GM18868 (cell line): ENCODE data around the gene CCDC180.
"Not testable (repeated sequence)": the region's sequence is repeated elsewhere in the genome, so short reads cannot be mapped to it uniquely, and the experiment has no call there.

Experiments
- ATAC-seq: cut with Tn5 transposase; IDR thresholded peaks from one replicate; pipeline ENCODE4 v1.9.1; 2021; ENCODE audit warnings: mild to moderate bottlenecking, moderate library complexity; ENCODE audit not compliant: unreplicated experiment

Gene CCDC180

GRCh38 chr9:97310896-97311295 lies 3.4 kb downstream of the CCDC180 start:
- ATAC-seq = no peak

- no peak for ATAC-seq
Observed at GRCh38 chr9:97311798-97312500, 4.5 kb downstream of the CCDC180 start.

- no peak for ATAC-seq
Observed at GRCh38 chr9:97312556-97312955, 5.1 kb downstream of the CCDC180 start.

- ATAC-seq = no peak
Observed at GRCh38 chr9:97313243-97313642, 5.8 kb downstream of the CCDC180 start.

GRCh38 chr9:97313746-97314145 lies 6.3 kb downstream of the CCDC180 start:
- ATAC-seq = no peak

GRCh38 chr9:97314503-97314902 lies 7.0 kb downstream of the CCDC180 start:
- ATAC-seq = no peak

- no peak for ATAC-seq
Observed at GRCh38 chr9:97315550-97315949, 8.1 kb downstream of the CCDC180 start.

- ATAC-seq = no peak
Observed at GRCh38 chr9:97316904-97317303, 9.4 kb downstream of the CCDC180 start.

GRCh38 chr9:97318433-97318832 lies 11.0 kb downstream of the CCDC180 start:
- ATAC-seq = no peak

- no peak for ATAC-seq
Observed at GRCh38 chr9:97319395-97319794, 11.9 kb downstream of the CCDC180 start.

GRCh38 chr9:97320080-97320642 lies 12.7 kb downstream of the CCDC180 start:
- ATAC-seq = no peak

- no peak for ATAC-seq
Observed at GRCh38 chr9:97321251-97321650, 13.8 kb downstream of the CCDC180 start.

- no peak for ATAC-seq
Observed at GRCh38 chr9:97321691-97322090, 14.2 kb downstream of the CCDC180 start.

- ATAC-seq = no peak
Observed at GRCh38 chr9:97322105-97322504, 14.6 kb downstream of the CCDC180 start.

GRCh38 chr9:97324954-97325353 lies 17.5 kb downstream of the CCDC180 start:
- ATAC-seq = no peak

- no peak for ATAC-seq
Observed at GRCh38 chr9:97327562-97327961, 20.1 kb downstream of the CCDC180 start.

GRCh38 chr9:97332993-97333392 lies 25.5 kb downstream of the CCDC180 start:
- no peak for ATAC-seq

- not testable (repeated sequence) for ATAC-seq
Observed at GRCh38 chr9:97335622-97336021, 28.2 kb downstream of the CCDC180 start.

- no peak for ATAC-seq
Observed at GRCh38 chr9:97348871-97349270, 41.4 kb downstream of the CCDC180 start.

GRCh38 chr9:97349400-97349799 lies 41.9 kb downstream of the CCDC180 start:
- no peak for ATAC-seq

GRCh38 chr9:97354637-97355036 lies 47.2 kb downstream of the CCDC180 start:
- no peak for ATAC-seq

GRCh38 chr9:97357056-97357455 lies 49.6 kb downstream of the CCDC180 start:
- ATAC-seq = no peak
